Left lung (tissue), 10 donors: ENCODE results near the gene F13A1. TPM values are rescaled to one million over a fixed set of nuclear protein-coding genes. Genes with fewer than 3 reads are reported as not detected.

Experiments
- ATAC-seq: fragments of 200-7000 bp; cut with Tn5 transposase; one replicate; pipeline ENCODE4 v1.9.1; 2020; ENCODE audit warnings: moderate library complexity
- DNase-seq, 4 donors: peaks; one replicate each; pipeline ENCODE4 v3.0.0-alpha.2; 2013 to 2020
- H3K27ac ChIP-seq, 2 donors: fragments of 200-600 bp; sonication (generic) in 1 of 2; one replicate each; pipeline versions ENCODE4 v1.5.0 to v1.8.0; 2020 to 2021
- H3K27me3 ChIP-seq, 2 donors: fragments of 200-600 bp; sonication (generic) in 1 of 2; one replicate each; pipeline versions ENCODE4 v1.5.0 to v1.8.0; 2020 to 2021
- H3K36me3 ChIP-seq, 2 donors: fragments of 200-600 bp; sonication (generic) in 1 of 2; one replicate each; pipeline versions ENCODE4 v1.5.0 to v1.8.0; 2020 to 2021
- H3K4me1 ChIP-seq, 2 donors: fragments of 200-600 bp; one replicate each; pipeline ENCODE4 v1.8.0; 2021
- H3K4me3 ChIP-seq, 2 donors: fragments of 200-600 bp; sonication (generic) in 1 of 2; one replicate each; pipeline versions ENCODE4 v1.5.0 to v1.8.0; 2020 to 2021; ENCODE audit warnings: mild to moderate bottlenecking in 1 of 2
- H3K9me3 ChIP-seq, 2 donors: fragments of 200-600 bp; sonication (generic) in 1 of 2; one replicate each; pipeline versions ENCODE4 v1.5.0 to v1.8.0; 2020 to 2021
- intact Hi-C, 2 donors: fragments of 100-400 bp; cut with DNase I; formaldehyde crosslinking; loops; one replicate each; pipeline versions ENCODE4 v1.11.2 to v1.14.2; 2022
- polyA plus RNA-seq, 6 donors: library from polyadenylated mRNA; unstranded; fragments of 120-200 nt; gene quantifications; one replicate each; pipeline ENCODE4 v1.2.1, GENCODE V29; 2013; ENCODE audit not compliant: insufficient read length in 6 of 6
- total RNA-seq, 2 donors: library from RNA; stranded (reverse); fragmentation: NEBNext Ultra II Directional; extraction: Animal tissue kit (Norgen Biotek cat#: 25700); gene quantifications; one replicate each; pipeline ENCODE4 v1.2.1, GENCODE V29; 2021
- TF ChIP-seq, protein P1 (sequence below), 2 donors: fragments of 200-600 bp; sonication (generic) in 1 of 2; IDR thresholded peaks; one replicate each; pipeline versions ENCODE4 v1.5.0 to v1.8.0; 2021; ENCODE audit warnings: antibody characterized with exemption in 2 of 2
- donor health status: DM: no; HTN: yes; CAD: no.
- donor health status: DM: no; HTN: no; CAD: no.

F13A1 gene
- total and polyA plus RNA-seq, 8 donors, result 32.7 to 153 (median 50.7) TPM

DNA sequence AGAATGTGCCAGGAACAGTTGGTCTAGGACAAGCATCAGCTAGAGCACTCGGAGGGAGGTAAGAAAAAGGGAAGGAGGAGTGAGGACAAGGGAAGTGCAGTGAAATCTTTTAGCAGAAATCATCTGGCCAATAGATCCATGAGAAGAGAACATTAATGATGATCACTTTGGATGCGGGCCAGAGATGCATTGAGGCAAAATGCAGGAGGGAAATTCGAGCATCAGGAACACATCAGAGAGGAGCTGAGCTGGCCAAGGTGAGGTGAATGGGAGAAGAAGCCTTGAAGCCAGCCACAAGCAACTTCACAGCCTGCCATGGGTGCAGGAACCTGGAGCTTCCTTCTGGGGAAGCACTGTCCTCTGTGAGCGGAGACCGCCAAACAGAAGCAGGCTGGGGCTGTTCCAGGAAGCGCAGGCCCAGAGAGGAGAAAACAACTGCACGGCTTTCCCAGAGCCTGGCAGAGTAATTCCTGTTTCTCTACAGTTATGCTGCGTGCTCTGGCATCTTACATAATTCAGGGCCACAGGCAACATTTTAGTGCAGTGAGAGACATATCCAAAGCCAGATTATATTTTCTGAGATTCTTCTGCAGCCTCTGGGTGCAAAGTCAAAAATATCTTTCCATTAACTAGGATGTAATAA is 143.8 kb downstream of the F13A1 start:
- intact Hi-C loops, result no loop called here
- Histone ChIP-seq H3K4me3 (no peak overlapping the region), H3K4me1 (no peaks in the 10 kb centered on the region), H3K36me3 (no peaks in the 10 kb centered on the region), H3K27ac (no peak overlapping the region), H3K9me3 (no peaks in the 10 kb centered on the region), H3K27me3 (no peaks in the 10 kb centered on the region)
- no peak for ATAC-seq
- TF ChIP-seq, protein P1, sequence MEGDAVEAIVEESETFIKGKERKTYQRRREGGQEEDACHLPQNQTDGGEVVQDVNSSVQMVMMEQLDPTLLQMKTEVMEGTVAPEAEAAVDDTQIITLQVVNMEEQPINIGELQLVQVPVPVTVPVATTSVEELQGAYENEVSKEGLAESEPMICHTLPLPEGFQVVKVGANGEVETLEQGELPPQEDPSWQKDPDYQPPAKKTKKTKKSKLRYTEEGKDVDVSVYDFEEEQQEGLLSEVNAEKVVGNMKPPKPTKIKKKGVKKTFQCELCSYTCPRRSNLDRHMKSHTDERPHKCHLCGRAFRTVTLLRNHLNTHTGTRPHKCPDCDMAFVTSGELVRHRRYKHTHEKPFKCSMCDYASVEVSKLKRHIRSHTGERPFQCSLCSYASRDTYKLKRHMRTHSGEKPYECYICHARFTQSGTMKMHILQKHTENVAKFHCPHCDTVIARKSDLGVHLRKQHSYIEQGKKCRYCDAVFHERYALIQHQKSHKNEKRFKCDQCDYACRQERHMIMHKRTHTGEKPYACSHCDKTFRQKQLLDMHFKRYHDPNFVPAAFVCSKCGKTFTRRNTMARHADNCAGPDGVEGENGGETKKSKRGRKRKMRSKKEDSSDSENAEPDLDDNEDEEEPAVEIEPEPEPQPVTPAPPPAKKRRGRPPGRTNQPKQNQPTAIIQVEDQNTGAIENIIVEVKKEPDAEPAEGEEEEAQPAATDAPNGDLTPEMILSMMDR (IDR thresholded peaks at IDR 0.05), result no peak
- peak in 1 of 4 donors; percentile 7 for DNase-seq

DNA sequence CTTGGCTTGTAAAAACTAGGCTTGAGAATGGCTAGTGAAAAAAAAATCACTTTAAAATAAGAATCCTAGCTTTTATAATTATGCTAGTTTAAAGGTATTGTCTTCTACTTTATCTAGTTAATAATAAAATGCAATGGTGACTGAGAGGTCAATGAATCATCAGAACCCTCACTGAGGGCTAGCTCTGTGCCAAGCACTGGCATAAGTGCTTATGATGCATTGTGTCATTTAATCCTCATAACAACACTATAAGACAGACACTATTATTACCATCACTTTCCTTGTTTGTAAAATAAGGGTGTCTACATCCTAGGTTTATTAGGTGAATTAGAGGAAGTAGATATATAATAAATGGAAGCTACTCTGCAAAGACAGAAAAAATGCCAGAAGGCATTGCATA is 144.3 kb downstream of the F13A1 start:
- Histone ChIP-seq H3K4me1 (no peaks in the 10 kb centered on the region), H3K27ac (no peak overlapping the region), H3K36me3 (no peaks in the 10 kb centered on the region), H3K4me3 (no peak overlapping the region), H3K9me3 (no peaks in the 10 kb centered on the region), H3K27me3 (no peaks in the 10 kb centered on the region)
- ATAC-seq, result no peak
- DNase-seq, result no peak
- intact Hi-C loops, result no loop called here
- TF ChIP-seq, protein P1 (IDR thresholded peaks at IDR 0.05), result no peak

DNA sequence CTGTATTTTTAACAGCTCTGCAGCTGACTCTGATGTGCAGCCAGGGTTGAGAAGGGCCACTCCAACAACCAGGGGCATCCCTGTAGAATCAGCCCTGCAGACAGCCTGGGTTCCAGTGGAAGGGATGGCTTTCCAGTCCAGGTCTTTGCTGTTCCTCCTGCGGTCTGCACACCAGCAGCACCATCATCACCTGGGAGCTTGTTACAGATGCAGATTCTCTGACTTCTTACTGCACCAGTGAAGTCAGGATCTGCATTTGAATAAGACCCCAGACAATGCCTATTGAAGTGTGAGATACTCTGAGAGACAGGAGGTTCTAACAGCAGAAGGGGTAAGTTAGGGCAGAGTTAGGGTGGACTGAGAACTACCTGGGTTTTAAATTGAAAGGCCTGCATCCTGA is 151.3 kb downstream of the F13A1 start:
- Histone ChIP-seq H3K27ac (no peak overlapping the region), H3K4me1 (no peaks in the 10 kb centered on the region), H3K27me3 (no peaks in the 10 kb centered on the region), H3K4me3 (no peak overlapping the region), H3K9me3 (no peaks in the 10 kb centered on the region), H3K36me3 (no peaks in the 10 kb centered on the region)
- intact Hi-C loops, result no loop called here
- TF ChIP-seq, protein P1 (IDR thresholded peaks at IDR 0.05), result no peak
- DNase-seq (no peak), ATAC-seq (no peak)

DNA sequence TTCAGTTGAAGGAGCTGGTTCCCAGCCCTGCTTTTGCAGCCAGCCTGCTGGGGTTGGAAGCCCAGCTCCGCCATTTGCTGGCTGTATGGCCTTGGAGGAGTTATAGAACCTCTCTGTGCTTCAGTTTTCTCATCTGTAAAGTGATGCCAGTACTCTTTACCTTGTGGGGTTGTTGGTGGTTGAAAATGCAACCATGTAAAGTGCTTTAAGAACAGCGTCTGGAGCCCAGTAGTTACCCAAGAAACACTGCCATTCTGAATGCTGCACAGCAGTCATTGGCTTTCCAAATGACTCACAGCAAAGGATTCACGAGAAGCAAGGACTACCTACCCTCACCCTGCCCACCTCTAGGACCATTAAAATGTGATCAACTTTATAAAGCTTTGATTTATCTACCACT is 154.4 kb downstream of the F13A1 start:
- DNase-seq (no peak), ATAC-seq (no peak)
- no peaks in the 10 kb centered on the region for H3K4me1 ChIP-seq
- no peak overlapping the region for H3K27ac ChIP-seq
- H3K27me3 ChIP-seq, result no peaks in the 10 kb centered on the region
- no peak overlapping the region for H3K4me3 ChIP-seq
- no peaks in the 10 kb centered on the region for H3K36me3 ChIP-seq
- intact Hi-C loops, result no loop called here
- TF ChIP-seq, protein P1 (IDR thresholded peaks at IDR 0.05), result no peak
- no peaks in the 10 kb centered on the region for H3K9me3 ChIP-seq

DNA sequence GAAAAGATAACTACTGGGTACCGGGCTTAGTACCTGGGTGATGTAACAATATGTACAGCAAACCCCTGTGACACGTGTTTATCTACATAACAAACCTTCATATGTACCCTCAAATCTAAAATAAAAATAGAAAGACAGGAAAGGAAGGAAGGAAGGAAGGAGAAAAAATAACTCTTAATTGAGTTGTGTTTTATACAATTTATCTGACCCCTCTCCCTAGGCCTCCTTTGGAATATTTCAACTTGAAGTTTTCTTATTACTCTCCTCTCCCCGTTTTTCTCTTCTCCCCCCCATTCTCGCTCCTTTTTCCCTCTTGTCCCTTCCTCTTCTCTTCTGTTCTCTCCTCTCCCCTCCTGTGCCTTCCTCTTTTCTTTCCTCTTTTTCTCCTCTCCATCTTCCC is 156.1 kb downstream of the F13A1 start:
- Histone ChIP-seq H3K27me3 (no peaks in the 10 kb centered on the region), H3K9me3 (no peaks in the 10 kb centered on the region), H3K27ac (no peak overlapping the region), H3K36me3 (no peaks in the 10 kb centered on the region), H3K4me3 (no peak overlapping the region), H3K4me1 (no peaks in the 10 kb centered on the region)
- intact Hi-C loops, result no loop called here
- TF ChIP-seq, protein P1 (IDR thresholded peaks at IDR 0.05), result no peak
- ATAC-seq (no peak), DNase-seq (no peak)
